Muscle of leg (tissue), 11 donors: ENCODE measurements around the gene STX12. TPM values are rescaled to one million over a fixed set of nuclear protein-coding genes. Genes with fewer than 3 reads are reported as not detected.
A peak's percentile ranks its signal among the peaks of the same experiment; 100 is the strongest.

Experiments
- DNase-seq: peaks from one replicate; pipeline ENCODE4 v3.0.0; 2013
- H3K27ac ChIP-seq: one replicate; pipeline ENCODE4 v1.5.1; 2013; ENCODE audit warnings: mild to moderate bottlenecking, low read length, control low read depth
- H3K27me3 ChIP-seq: one replicate; pipeline ENCODE4 v1.6.1; 2013; ENCODE audit warnings: low read length; ENCODE audit not compliant: control insufficient read depth, insufficient read depth
- H3K36me3 ChIP-seq: one replicate; pipeline ENCODE4 v1.6.1; 2013; ENCODE audit warnings: low read length; ENCODE audit not compliant: control insufficient read depth, insufficient read depth
- H3K4me1 ChIP-seq: one replicate; pipeline ENCODE4 v1.6.1; 2013; ENCODE audit warnings: low read length; ENCODE audit not compliant: control insufficient read depth, insufficient read depth
- H3K4me3 ChIP-seq: one replicate; pipeline ENCODE4 v1.5.1; 2013; ENCODE audit warnings: low read length, control low read depth
- H3K9me3 ChIP-seq: replicated peaks from 2 replicates; pipeline ENCODE4 v1.6.1; 2013; ENCODE audit warnings: low read depth, low read length; ENCODE audit not compliant: control insufficient read depth
- WGBS: methylation state at CpG from one replicate; pipeline ENCODE4 v1.1.5; 2013; ENCODE audit warnings: missing lambda C conversion rate; ENCODE audit not compliant: insufficient coverage; 5-methylcytosine and 5-hydroxymethylcytosine counted together
- polyA plus RNA-seq, 8 donors: library from polyadenylated mRNA; unstranded; fragments of 120-200 nt; gene quantifications; one replicate each; pipeline versions ENCODE4 v1.2.1 to v1.2.3, GENCODE V29; 2013; ENCODE audit warnings: inconsistent platforms in 1 of 8, low replicate concordance in 1 of 8; ENCODE audit not compliant: insufficient read length in 8 of 8, insufficient read depth in 1 of 8
- total RNA-seq: library from RNA; stranded (reverse); fragments of 120-200 nt; gene quantifications from one replicate; pipeline ENCODE4 v1.2.4, GENCODE V29; 2013

Gene STX12
- total and polyA plus RNA-seq, 9 donors: 24.4 to 33.9 (median 28.4) TPM

DNA sequence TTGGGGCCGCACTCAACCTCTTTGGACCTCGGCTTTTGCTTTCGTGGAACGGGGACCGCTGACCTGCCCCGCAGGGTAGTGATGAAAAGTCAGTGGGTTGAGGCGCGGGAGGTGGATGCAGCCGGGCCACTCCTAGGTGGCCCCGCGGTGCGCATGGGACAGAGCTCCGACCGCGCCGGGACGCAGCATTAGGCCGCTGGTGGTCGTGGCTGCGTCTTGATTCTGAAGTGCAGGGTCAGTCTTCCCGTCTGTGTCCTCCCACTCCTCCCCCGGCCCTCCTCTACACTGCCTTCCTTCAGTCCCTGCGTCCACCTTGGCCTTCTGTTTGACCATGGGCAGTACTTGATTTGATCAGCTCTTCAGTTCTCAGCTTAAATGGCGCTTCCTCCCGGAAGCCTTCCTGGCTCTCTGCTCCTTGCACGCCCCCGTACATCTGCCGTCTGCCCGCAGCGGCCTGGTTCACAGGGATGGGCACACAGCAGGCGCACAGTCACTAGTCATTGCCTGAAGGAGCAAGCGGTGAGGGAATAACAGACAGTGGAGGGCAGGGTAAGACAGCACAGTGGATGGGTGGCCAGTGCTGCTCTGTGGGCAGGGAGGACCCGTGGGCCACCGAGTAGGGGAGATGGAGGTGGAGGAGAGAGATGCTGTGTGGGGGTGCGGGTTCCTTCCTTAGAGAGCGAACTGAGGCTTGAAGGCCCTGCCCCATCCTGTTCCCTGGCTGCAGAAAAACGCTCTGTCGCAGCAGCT, 100.0 kb downstream of the STX12 start:
- Histone ChIP-seq H3K4me3 (peak overlapping the region; percentile 62), H3K27me3 (peaks cover 23% of the 10 kb centered on the region), H3K4me1 (peaks cover 29% of the 10 kb centered on the region), H3K27ac (peak overlapping the region; percentile 55), H3K36me3 (no peaks in the 10 kb centered on the region), H3K9me3 (no peaks in the 10 kb centered on the region)
- DNase-seq: no peak
- 15% methylated on average over 38 of the region's 38 CpGs for WGBS

DNA sequence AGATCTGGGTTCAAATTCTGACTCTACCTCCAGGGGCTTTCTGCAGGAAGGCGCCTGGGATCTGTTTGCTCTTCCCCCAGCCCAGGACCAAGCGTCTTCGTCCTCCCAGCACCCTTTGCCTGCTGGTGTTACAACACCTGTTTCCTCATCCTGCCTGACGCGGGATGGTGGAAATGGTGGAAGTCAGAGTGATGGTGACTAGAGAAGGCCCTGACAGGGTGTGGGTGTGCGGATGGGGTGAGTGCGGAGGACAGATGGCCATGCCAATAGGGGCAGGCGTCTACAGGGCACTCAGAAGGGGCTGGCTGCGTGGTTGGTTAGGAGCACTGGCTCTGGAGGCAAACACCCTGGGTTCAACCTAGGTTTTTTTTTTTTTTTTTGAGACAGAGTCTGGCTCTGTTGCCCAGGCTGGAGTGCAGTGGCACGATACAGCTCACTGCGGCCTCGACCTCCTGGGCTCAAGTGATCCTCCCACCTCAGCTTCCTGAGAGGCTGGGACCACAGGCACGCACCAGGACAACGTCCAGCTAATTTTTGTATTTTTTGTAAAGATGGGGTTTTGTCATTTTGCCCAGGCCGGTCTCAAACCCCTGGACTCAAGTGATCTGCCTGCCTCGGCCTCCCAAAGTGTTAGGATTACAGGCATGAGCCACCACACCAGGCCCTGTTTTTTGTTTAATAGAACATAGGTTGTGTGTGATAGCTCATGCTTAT, 100.8 kb downstream of the STX12 start:
- Histone ChIP-seq H3K36me3 (no peaks in the 10 kb centered on the region), H3K9me3 (no peaks in the 10 kb centered on the region), H3K4me3 (peak overlapping the region; percentile 8), H3K27me3 (peaks cover 23% of the 10 kb centered on the region), H3K27ac (peak overlapping the region; percentile 55), H3K4me1 (peaks cover 26% of the 10 kb centered on the region)
- WGBS: 71% methylated on average over 6 of the region's 16 CpGs
- DNase-seq: peak; percentile 38

Other genes starting within 250 kb of the STX12 start
- 24.0 TPM for gene AHDC1, start 169.1 kb upstream of the STX12 start, total RNA-seq
- gene AHDC1, start 169.1 kb upstream of the STX12 start, polyA plus RNA-seq: 10 to 100 TPM; 57.8 to 97.6 (median 86.6) TPM
- 1.4 TPM for gene FGR, start 138.0 kb upstream of the STX12 start, total RNA-seq
- gene FGR, start 138.0 kb upstream of the STX12 start, polyA plus RNA-seq: 1 to 10 TPM; 1.5 to 2.5 (median 2.2) TPM
- gene IFI6, start 101.0 kb upstream of the STX12 start, total RNA-seq: 102 TPM
- 10 to 100 TPM; 41.4 to 91.4 (median 70.4) TPM for gene IFI6, start 101.0 kb upstream of the STX12 start, polyA plus RNA-seq
- 23.3 TPM for gene FAM76A, start 47.3 kb upstream of the STX12 start, total RNA-seq
- 10 to 100 TPM; 12.9 to 26.6 (median 17.9) TPM for gene FAM76A, start 47.3 kb upstream of the STX12 start, polyA plus RNA-seq
- gene PPP1R8, start 57.6 kb downstream of the STX12 start, total RNA-seq: 33.6 TPM
- gene PPP1R8, start 57.6 kb downstream of the STX12 start, polyA plus RNA-seq: 10 to 100 TPM; 27.8 to 43.3 (median 32.0) TPM
- 3.1 TPM for gene THEMIS2, start 99.3 kb downstream of the STX12 start, total RNA-seq
- 1 to 10 TPM; 2.8 to 5.8 (median 3.2) TPM for gene THEMIS2, start 99.3 kb downstream of the STX12 start, polyA plus RNA-seq
- gene RPA2, start 141.4 kb downstream of the STX12 start, total RNA-seq: 44.4 TPM
- 10 to 100 TPM; 40.1 to 58.9 (median 44.7) TPM for gene RPA2, start 141.4 kb downstream of the STX12 start, polyA plus RNA-seq
- 0.09 TPM for gene SMPDL3B, start 161.8 kb downstream of the STX12 start, total RNA-seq
- 1 to 10 TPM in 1 of 8 donors, under 1 TPM in 6, not detected in 1; 0.06 to 2.1 (median 0.13) TPM for gene SMPDL3B, start 161.8 kb downstream of the STX12 start, polyA plus RNA-seq
- 2.3 TPM for gene XKR8, start 186.8 kb downstream of the STX12 start, total RNA-seq
- 1 to 10 TPM; 7.4 to 8.6 (median 8.0) TPM for gene XKR8, start 186.8 kb downstream of the STX12 start, polyA plus RNA-seq